IMR-90 (cell line): ENCODE data around the gene USP6NL. TPM values are rescaled to one million over a fixed set of nuclear protein-coding genes. Genes with fewer than 3 reads are reported as not detected.

Experiments
- ATAC-seq: fragments of 200-7000 bp; cut with Tn5 transposase; 2 replicates; pipeline ENCODE4 v1.9.1; 2020; ENCODE audit warnings: low read depth, mild to moderate bottlenecking, moderate library complexity
- BruUV-seq: library from RNA; stranded (reverse); fragments of 400-500 nt; replicated peaks from 2 replicates; lab custom pipeline; 2021; lab: Mats Ljungman, UMichigan
- CTCF ChIA-PET: fragments of 300-600 bp; formaldehyde crosslinking; extraction: SDS; loops from one replicate; lab custom pipeline; 2021; ENCODE audit warnings: antibody characterized with exemption; lab: Yijun Ruan, JAX
- POLR2A ChIA-PET: fragments of 300-600 bp; sonication (Branson Sonifier 250); formaldehyde crosslinking; loops from one replicate; lab custom pipeline; 2022; ENCODE audit warnings: antibody characterized with exemption; ENCODE audit not compliant: unreplicated experiment; lab: Charles Lee
- DNase-seq: peaks from one replicate; pipeline ENCODE4 v3.0.0; 2013
- H2AFZ ChIP-seq: replicated peaks from 2 replicates; pipeline ENCODE3; 2013; ENCODE audit warnings: low read length, mild to moderate bottlenecking; ENCODE audit not compliant: poor library complexity
- H2AK5ac ChIP-seq: 2 replicates; pipeline ENCODE4 v1.6.1; 2013; ENCODE audit warnings: low read depth, low read length, inconsistent platforms
- H2AK9ac ChIP-seq: replicated peaks from 2 replicates; pipeline ENCODE3; 2013; ENCODE audit warnings: mild to moderate bottlenecking, low read depth, low read length, moderate library complexity; ENCODE audit not compliant: poor library complexity
- H2BK120ac ChIP-seq: 2 replicates; pipeline ENCODE4 v1.6.1; 2013; ENCODE audit warnings: low read depth, low read length, inconsistent platforms
- H2BK15ac ChIP-seq: 3 replicates; pipeline ENCODE4 v1.6.1; 2013; ENCODE audit warnings: low read depth, low read length, inconsistent platforms
- H2BK20ac ChIP-seq: 2 replicates; pipeline ENCODE4 v1.6.1; 2013; ENCODE audit warnings: low read depth, mild to moderate bottlenecking, inconsistent platforms, low read length, moderate library complexity
- H2BK5ac ChIP-seq: 2 replicates; pipeline ENCODE4 v1.6.1; 2013; ENCODE audit warnings: mild to moderate bottlenecking, low read depth, low read length, inconsistent platforms; ENCODE audit not compliant: poor library complexity, severe bottlenecking
- H3K14ac ChIP-seq: replicated peaks from 2 replicates; pipeline ENCODE4 v1.6.1; 2013; ENCODE audit warnings: low read depth, low read length, inconsistent platforms
- H3K18ac ChIP-seq: 2 replicates; pipeline ENCODE4 v1.6.1; 2013; ENCODE audit warnings: low read depth, low read length, control low read depth
- H3K23ac ChIP-seq: 2 replicates; pipeline ENCODE4 v1.6.1; 2013; ENCODE audit warnings: low read depth, low read length, inconsistent platforms
- H3K27ac ChIP-seq: 2 replicates; pipeline ENCODE4 v1.5.1; 2013; ENCODE audit warnings: mild to moderate bottlenecking, control low read depth, low read length; ENCODE audit not compliant: insufficient read depth
- H3K27me3 ChIP-seq: 2 replicates; pipeline ENCODE4 v1.6.1; 2013; ENCODE audit warnings: low read length; ENCODE audit not compliant: control insufficient read depth, insufficient read depth
- H3K36me3 ChIP-seq: 2 replicates; pipeline ENCODE4 v1.6.1; 2013; ENCODE audit warnings: low read length, mixed read lengths; ENCODE audit not compliant: control insufficient read depth, insufficient read depth
- H3K4ac ChIP-seq: 2 replicates; pipeline ENCODE4 v1.6.1; 2013; ENCODE audit warnings: low read depth, low read length, inconsistent platforms
- H3K4me1 ChIP-seq: 2 replicates; pipeline ENCODE4 v1.6.1; 2013; ENCODE audit warnings: low read length, mixed read lengths; ENCODE audit not compliant: control insufficient read depth, insufficient read depth
- H3K4me2 ChIP-seq: 2 replicates; pipeline ENCODE4 v1.6.1; 2013; ENCODE audit warnings: low read depth, mild to moderate bottlenecking, control low read depth, low read length, moderate library complexity
- H3K4me3 ChIP-seq: 2 replicates; pipeline ENCODE4 v1.5.1; 2013; ENCODE audit warnings: low read depth, mild to moderate bottlenecking, control low read depth, low read length, moderate library complexity; ENCODE audit not compliant: insufficient read depth
- H3K56ac ChIP-seq: 2 replicates; pipeline ENCODE4 v1.6.1; 2013; ENCODE audit warnings: low read length, inconsistent platforms; ENCODE audit not compliant: insufficient read depth; ENCODE audit errors: extremely low read depth
- H3K79me1 ChIP-seq, 2 experiments: 2 replicates each; pipeline ENCODE4 v1.6.1; 2013; ENCODE audit warnings: low read length in 2 of 2, inconsistent platforms in 1 of 2, low read depth in 1 of 2
- H3K9ac ChIP-seq: 2 replicates; pipeline ENCODE4 v1.6.1; 2013; ENCODE audit warnings: low read depth, low read length, control low read depth
- H3K9me1 ChIP-seq: 2 replicates; pipeline ENCODE4 v1.6.1; 2013; ENCODE audit warnings: low read length, inconsistent platforms; ENCODE audit not compliant: insufficient read depth
- H3K9me3 ChIP-seq: 2 replicates; pipeline ENCODE4 v1.6.1; 2013; ENCODE audit warnings: low read length; ENCODE audit not compliant: control insufficient read depth, insufficient read depth
- H4K20me1 ChIP-seq: 2 replicates; pipeline ENCODE4 v1.6.1; 2013; ENCODE audit warnings: low read length, inconsistent platforms; ENCODE audit not compliant: insufficient read depth
- H4K5ac ChIP-seq: 2 replicates; pipeline ENCODE4 v1.6.1; 2013; ENCODE audit warnings: mild to moderate bottlenecking, low read depth, low read length, control low read depth
- H4K8ac ChIP-seq, 2 experiments: 2 replicates each; pipeline ENCODE4 v1.6.1; 2013; ENCODE audit warnings: low read depth in 2 of 2, low read length in 2 of 2, control low read depth in 1 of 2, inconsistent platforms in 1 of 2
- H4K91ac ChIP-seq: 2 replicates; pipeline ENCODE4 v1.6.1; 2013; ENCODE audit warnings: low read depth, low read length, inconsistent platforms; ENCODE audit not compliant: insufficient read depth
- CEBPB ChIP-seq: IDR thresholded peaks from 2 replicates; pipeline ENCODE4 v1.6.1; 2012; ENCODE audit warnings: low read depth, low read length, improper control_type of control experiment
- FOS ChIP-seq: fragments of 150-350 bp; IDR thresholded peaks from 2 replicates; pipeline ENCODE4 v1.6.1; 2016; ENCODE audit warnings: low read depth, low read length
- MAZ ChIP-seq: IDR thresholded peaks from 2 replicates; pipeline ENCODE4 v1.6.1; 2012; ENCODE audit warnings: low read depth, mild to moderate bottlenecking, low read length, improper control_type of control experiment, moderate library complexity, borderline replicate concordance
- MXI1 ChIP-seq: IDR thresholded peaks from 2 replicates; pipeline ENCODE4 v1.6.1; 2012; ENCODE audit warnings: low read depth, mild to moderate bottlenecking, low read length, moderate library complexity, borderline replicate concordance
- SMC3 ChIP-seq: fragments of 150-350 bp; IDR thresholded peaks from 2 replicates; pipeline ENCODE4 v1.6.1; 2016; ENCODE audit warnings: low read depth, mild to moderate bottlenecking, antibody characterized with exemption, low read length, moderate library complexity
- dilution Hi-C: fragments of 300-500 bp; cut with HindIII; formaldehyde crosslinking; loops from one replicate; pipeline ENCODE4 v1.14.3; 2018; ENCODE audit warnings: low sequenced_read_pairs; ENCODE audit not compliant: unreplicated experiment
- in situ Hi-C: fragments of 300-500 bp; cut with MboI; formaldehyde crosslinking; loops from 3 replicates; pipeline ENCODE4 v1.14.3; 2019; ENCODE audit warnings: low sequenced_read_pairs, inconsistent platforms, mixed read lengths
- intact Hi-C: fragments of 100-400 bp; cut with micrococcal nuclease; formaldehyde crosslinking; loops from 2 replicates; pipeline ENCODE4 v1.10.0; 2022
- polyA plus RNA-seq, 3 experiments: library from polyadenylated mRNA; depleted of rRNA; stranded (reverse); fragments of >200 nt; gene quantifications; 2 replicates each; pipeline ENCODE4 v1.2.3, GENCODE V29; 2012; ENCODE audit warnings: low replicate concordance in 1 of 3
- total RNA-seq: library from RNA; depleted of rRNA; stranded (reverse); fragments of >200 nt; gene quantifications from 2 replicates; pipeline ENCODE4 v1.2.3, GENCODE V29; 2012
- TF ChIP-seq, protein P1 (sequence below): conservative IDR thresholded peaks from 2 replicates; pipeline ENCODE4 v1.5.1; 2012; ENCODE audit warnings: mild to moderate bottlenecking, low read depth, low read length, improper control_type of control experiment
- TF ChIP-seq, protein P2 (sequence below): fragments of 150-350 bp; IDR thresholded peaks from 2 replicates; pipeline ENCODE4 v1.6.1; 2016; ENCODE audit warnings: low read depth, mild to moderate bottlenecking, low read length, moderate library complexity, borderline replicate concordance

USP6NL gene
- total and polyA plus RNA-seq, 2 of the 4 experiments (the other 2 are of a cell fraction): 7.8 to 9.1 TPM

DNA sequence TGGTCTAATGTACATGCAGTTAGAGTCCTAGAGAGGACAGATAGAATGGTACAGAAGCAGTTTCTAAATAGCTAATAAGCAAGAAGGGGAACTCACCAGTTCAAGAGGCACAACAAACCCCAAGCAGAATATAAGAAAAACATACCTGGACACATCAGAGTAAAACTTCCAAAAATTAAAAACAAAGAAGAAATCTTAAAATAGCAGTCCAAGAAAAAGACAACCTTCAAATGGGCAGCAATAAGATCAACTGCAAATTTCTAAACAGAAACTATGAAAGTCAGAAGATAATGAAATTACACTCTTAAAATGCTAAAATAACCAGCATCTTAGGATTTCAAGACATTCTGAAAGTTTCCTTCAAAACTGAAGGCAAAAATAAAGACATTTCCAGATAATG, 55.9 kb downstream of the USP6NL start:
- Histone ChIP-seq H3K4me1 (0 out of 2 replicates have a peak, but pooled peaks cover 1% of the 10 kb centered on the region), H3K36me3 (no peaks in the 10 kb centered on the region), H2BK15ac (no peak overlapping the region), H3K14ac (no peak overlapping the region), H3K27me3 (no peaks in the 10 kb centered on the region), H3K4me2 (no peak overlapping the region), H3K27ac (no peak overlapping the region), H4K8ac (no peak overlapping the region), H2AK5ac (no peak overlapping the region), H4K91ac (no peak overlapping the region), H3K9me1 (0 out of 2 replicates have a peak, but pooled peaks cover 4% of the 10 kb centered on the region), H3K9me3 (no peaks in the 10 kb centered on the region), H4K20me1 (no peaks in the 10 kb centered on the region; the same call in 1 of the 2 replicates), H2AK9ac (no peak overlapping the region), H2BK120ac (no peak overlapping the region), H3K18ac (no peak overlapping the region), H3K4me3 (no peak overlapping the region), H2AFZ (no peak overlapping the region), H4K5ac (no peak overlapping the region), H3K23ac (no peak overlapping the region), H2BK5ac (no peak overlapping the region), H3K4ac (no peak overlapping the region), H3K56ac (no peak overlapping the region), H3K9ac (no peak overlapping the region), H2BK20ac (no peak overlapping the region), H3K79me1 (peaks cover 24 to 34% of the 10 kb centered on the region in 2 experiments)
- DNase-seq (no peak), ATAC-seq (no peak)
- intact Hi-C loops: no loop called here
- dilution Hi-C loops: no loop called here
- BruUV-seq: no TSS peak
- in situ Hi-C loops: no loop called here
- ChIA-PET CTCF (no interaction called here), POLR2A (no interaction called here)
- TF ChIP-seq MXI1 (no peak), MAZ (no peak), SMC3 (no peak), FOS (no peak), CEBPB (no peak)
- TF ChIP-seq, protein P1, sequence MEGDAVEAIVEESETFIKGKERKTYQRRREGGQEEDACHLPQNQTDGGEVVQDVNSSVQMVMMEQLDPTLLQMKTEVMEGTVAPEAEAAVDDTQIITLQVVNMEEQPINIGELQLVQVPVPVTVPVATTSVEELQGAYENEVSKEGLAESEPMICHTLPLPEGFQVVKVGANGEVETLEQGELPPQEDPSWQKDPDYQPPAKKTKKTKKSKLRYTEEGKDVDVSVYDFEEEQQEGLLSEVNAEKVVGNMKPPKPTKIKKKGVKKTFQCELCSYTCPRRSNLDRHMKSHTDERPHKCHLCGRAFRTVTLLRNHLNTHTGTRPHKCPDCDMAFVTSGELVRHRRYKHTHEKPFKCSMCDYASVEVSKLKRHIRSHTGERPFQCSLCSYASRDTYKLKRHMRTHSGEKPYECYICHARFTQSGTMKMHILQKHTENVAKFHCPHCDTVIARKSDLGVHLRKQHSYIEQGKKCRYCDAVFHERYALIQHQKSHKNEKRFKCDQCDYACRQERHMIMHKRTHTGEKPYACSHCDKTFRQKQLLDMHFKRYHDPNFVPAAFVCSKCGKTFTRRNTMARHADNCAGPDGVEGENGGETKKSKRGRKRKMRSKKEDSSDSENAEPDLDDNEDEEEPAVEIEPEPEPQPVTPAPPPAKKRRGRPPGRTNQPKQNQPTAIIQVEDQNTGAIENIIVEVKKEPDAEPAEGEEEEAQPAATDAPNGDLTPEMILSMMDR: no peak
- TF ChIP-seq, protein P2, sequence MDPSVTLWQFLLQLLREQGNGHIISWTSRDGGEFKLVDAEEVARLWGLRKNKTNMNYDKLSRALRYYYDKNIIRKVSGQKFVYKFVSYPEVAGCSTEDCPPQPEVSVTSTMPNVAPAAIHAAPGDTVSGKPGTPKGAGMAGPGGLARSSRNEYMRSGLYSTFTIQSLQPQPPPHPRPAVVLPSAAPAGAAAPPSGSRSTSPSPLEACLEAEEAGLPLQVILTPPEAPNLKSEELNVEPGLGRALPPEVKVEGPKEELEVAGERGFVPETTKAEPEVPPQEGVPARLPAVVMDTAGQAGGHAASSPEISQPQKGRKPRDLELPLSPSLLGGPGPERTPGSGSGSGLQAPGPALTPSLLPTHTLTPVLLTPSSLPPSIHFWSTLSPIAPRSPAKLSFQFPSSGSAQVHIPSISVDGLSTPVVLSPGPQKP: no peak
